ENCODE data around the gene CDH22.

- TF ChIP-seq CTCF (IDR thresholded peaks at IDR 0.05): no peak
- no peak for TF ChIP-seq POLR2A (IDR thresholded peaks at IDR 0.05)
Measured at GRCh38 chr20:46156065-46156464, 152.2 kb downstream of the CDH22 start.
